Endometrial microvascular endothelial cells (primary cell): ENCODE data around the gene KDM2A. TPM values are rescaled to one million over a fixed set of nuclear protein-coding genes. Genes with fewer than 3 reads are reported as not detected.
"Not testable (repeated sequence)": the region's sequence is repeated elsewhere in the genome, so short reads cannot be mapped to it uniquely, and the experiment has no call there.

Source experiments
- in situ Hi-C: cut with HindIII; loops from 2 replicates; pipeline ENCODE4 v1.10.0; 2017; ENCODE audit warnings: low sequenced_read_pairs, low pct_unique_long_range_greater_than_20kb; ENCODE audit errors: inconsistent ontology term
- total RNA-seq: library from RNA; depleted of rRNA; stranded (reverse); fragments of >200 nt; gene quantifications from one replicate; pipeline ENCODE4 v1.2.3, GENCODE V29; 2015; ENCODE audit errors: inconsistent ontology term

Gene KDM2A
- total RNA-seq, 1 donor from 2014 or later = 39.8 TPM

DNA sequence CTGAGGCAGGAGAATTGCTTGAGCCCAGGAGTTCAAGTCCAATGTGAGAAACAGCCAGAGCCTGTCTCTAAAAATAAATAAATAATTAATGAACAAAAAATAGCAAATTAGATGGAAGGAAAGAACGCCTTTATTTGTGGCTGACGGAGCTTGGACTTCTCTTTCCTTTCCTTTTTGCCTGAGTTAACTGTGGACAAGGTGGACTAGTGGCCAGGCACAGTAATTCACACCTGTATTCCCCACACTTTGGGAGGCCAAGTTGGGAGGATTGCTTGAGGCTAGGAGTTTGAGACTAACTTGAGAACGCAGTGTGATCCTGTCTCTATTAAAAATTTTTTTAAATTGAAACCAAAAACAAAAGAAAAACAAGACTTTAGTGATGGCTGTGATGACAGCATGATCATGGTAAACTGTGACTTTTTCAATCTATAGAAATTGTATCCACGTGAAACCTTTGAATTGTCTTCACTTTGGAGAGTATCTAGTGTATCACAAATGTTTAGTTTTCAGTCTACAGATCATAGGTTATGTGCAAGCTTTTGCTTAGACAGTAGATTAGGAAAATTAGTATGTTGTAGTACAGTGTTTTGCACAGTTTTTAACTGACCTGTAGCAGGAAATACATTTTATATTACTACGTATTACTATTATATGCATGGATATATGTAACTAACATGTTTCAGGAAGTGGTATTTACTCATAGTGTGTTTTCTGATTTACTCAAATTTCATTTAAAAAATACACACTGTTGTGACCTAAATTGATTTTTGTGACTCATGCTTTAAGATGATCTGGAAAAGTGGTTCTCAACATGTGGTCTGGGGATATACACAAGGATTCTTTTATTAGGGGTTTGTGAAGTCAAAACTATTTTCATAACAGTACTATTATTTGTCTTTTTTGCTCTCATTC lies 42.1 kb downstream of the KDM2A start:
- in situ Hi-C loops = no loop called here

DNA sequence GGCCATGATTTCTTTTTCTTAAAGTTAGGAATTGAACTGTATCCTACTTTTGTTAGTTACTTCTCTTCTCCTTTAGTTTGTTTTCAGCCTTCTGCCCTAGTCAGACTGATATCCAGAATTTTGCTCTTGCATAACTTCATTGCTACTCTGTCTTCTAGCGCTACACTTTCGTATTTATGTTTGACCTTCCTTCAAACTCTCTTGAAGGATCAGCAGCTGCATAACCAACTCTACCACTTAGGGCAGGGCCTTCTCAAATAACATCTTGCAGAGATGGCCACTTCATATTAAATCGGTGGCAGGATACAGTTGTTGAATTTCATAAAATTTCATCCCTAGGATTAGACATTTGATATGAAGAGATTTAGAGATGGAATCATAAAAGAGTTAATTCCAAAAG lies 43.9 kb downstream of the KDM2A start:
- in situ Hi-C loops = no loop called here

DNA sequence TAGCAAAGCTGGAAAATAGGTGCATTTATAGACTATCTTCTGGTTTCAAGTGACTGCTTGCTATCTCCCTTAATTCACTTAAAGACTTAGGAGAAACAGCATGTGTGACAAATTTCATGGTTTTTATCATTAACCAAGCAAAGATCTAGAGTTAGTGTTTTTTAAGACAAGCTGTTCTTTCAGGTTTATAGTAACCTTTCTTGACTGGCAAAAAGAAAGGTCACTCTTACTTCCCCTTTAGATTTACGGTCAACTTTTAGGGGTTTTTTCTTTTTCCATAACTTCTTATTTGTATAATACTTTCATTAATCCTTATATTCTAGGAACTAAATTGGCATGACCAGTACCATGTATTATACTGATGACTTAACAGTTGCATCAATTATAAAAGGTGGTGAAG lies 46.6 kb downstream of the KDM2A start:
- in situ Hi-C loops = no loop called here

DNA sequence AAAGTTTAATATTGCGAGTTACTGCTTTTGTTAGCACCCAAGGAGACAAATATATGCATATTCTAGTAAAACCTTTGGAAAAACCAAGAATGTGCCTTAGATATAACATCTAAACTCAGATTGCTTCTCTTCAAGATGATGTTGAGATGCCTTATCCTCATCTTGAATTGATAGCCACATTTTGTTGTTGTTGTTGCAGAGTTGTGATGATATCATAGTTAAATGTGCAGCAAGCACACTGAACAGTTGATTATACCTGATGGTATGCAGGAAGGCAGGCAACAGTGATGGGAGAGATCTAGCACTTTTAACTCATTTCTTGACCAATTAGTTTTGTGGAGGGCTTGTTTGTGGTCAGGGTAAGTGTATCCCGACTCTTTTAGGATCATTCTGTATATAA lies 48.0 kb downstream of the KDM2A start:
- in situ Hi-C loops = no loop called here

DNA sequence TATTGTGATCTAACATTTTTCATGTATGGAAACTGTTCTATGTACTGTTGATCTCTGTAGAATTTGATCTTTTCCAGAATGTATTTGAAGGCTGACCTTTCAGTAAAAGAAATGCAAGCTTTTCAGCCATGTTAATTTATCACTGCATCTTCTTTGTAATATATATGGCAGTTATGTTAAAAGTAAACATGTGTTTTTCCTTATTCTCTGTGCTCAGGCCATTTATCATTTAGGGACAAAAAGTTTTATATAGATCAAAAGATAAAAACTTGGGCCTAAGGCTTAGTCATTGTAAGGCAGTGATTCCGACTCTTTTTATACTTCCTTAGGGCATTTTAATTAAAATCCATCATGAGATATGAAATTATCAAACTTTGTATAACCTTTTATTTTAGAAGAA lies 48.7 kb downstream of the KDM2A start:
- in situ Hi-C loops = no loop called here

DNA sequence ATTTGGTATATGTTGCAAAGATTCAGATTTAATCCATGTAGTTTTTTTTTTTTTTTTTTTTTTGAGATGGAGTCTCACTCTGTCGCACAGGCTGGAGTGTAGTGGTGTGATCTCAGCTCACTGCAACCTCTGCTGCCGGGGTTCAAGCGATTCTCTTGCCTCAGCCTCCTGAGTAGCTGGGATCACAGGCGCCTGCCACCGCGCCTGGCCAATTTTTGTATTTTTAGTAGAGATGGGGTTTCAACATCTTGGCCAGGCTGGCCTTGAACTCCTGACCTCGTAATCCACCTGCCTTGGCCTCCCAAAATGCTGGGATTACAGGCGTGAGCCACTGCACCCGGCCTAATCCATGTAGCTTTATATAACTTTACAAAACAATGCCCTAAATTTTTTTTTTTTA lies 49.8 kb downstream of the KDM2A start:
- in situ Hi-C loops = not testable (repeated sequence)

DNA sequence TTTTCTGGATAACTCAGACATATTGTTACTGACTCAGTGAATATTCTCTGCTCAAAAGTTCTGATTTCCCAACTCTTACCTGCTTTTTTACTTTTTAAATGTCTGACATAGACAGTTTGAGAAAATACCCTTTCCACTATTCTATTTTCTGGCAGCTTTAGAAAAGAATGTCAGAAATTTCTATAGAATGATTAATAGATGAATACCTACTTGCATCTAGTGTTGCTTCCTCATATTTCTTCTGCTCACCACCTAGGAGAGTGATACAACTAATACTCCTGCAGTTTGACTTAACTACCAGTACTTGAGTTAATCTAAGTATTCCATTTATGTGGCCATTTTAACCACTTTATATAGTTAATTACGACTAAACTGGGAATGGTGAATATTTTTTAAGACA lies 55.2 kb downstream of the KDM2A start:
- in situ Hi-C loops = no loop called here

DNA sequence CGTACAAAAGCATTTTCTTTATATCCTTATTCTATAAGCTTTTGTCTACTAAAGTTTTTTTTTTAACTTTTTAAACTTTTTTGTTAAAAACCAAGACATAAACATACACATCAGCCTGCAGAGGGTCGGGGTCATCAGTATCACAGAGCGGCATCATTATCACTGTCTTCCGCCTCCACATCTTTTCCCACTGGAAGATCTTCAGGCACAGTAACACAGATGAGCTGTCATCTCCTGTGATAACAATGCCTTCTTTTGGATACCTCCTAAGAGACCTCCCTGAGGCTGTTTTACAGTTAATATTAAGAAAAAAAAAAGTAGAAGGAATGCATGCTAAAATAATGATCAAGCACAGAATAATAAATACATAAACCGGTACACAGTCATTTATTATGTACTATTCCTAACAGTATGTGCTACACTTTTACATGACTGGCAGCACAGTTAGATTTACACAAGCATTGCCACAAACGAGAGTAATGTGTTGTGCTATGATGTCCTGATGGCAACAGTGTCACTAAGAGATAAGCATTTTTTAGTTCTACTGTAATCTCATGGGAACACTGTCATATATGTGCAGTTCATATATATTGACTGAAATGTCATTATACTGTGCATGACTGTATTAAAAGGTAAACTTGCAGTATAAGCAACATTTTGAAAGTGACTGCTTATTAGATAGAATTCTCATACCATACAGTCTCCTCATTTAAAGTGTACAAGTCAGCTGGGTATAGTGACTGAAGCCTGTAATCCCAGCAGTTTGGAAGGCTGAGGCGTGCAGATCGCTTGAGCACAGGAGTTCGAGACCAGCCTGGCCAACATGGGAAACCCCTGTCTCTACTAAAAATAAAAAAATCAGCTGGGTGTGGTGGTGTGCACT lies 58.6 kb downstream of the KDM2A start:
- in situ Hi-C loops = no loop called here

DNA sequence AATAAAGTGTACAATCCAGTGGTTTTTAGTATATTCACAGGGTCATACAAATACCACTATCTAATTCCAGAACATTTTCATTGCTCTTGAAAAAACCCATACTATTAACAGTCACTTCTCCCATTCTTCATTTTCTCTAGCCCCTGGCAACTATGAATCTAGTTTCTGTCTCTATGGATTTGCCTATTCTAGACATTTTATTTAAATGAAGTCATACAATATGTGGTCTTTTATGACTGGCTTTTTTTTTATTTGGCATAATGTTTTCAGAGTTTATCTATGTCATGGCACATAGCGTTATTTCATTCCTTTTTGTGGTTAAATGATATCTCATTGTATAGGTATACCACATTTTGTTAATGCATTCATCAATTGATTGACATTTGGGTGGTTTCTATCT lies 59.4 kb downstream of the KDM2A start:
- in situ Hi-C loops = no loop called here

DNA sequence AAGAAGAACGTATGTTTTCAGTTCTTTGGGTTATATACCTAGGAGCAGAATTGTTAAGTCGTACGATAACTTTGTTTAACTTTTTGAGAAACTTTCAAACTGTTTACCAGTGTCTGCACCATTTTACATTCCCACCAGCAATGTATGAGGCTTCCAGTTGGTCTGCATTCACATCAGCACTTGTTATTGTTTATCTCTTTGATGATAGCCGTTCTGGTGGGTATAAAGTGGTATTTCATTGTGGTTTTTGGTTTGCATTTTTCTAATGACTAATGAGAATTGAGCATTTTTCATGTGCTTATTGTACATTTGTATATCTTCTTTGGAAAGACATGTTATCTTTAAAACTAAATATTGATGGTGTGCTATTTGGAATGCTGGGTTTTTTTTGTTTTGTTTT lies 59.8 kb downstream of the KDM2A start:
- in situ Hi-C loops = no loop called here

DNA sequence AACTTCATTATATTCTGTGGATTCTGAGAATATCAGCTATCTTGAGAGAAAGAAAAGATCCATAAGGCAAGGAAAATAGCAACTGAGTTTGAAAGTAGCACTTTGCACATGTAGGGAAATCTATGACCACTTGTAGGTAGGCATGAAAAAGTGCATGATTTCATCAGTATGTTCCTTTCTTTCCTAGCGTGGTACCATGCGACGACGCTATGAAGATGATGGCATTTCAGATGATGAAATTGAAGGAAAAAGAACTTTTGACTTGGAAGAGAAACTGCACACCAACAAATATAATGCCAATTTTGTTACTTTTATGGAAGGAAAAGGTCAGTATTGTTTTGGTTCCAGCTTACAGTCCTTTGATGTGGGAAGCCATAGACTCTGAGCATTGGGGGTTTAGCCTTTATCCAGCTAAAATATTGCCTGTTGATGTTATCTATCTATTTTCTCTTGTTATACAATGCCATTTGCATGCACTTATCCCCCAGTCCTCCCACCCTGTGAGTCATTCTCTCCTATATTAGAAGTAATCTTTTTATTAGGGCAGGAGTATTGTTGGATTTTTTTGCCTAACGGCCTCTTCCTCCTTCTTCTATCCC lies 60.9 kb downstream of the KDM2A start:
- in situ Hi-C loops = no loop called here

DNA sequence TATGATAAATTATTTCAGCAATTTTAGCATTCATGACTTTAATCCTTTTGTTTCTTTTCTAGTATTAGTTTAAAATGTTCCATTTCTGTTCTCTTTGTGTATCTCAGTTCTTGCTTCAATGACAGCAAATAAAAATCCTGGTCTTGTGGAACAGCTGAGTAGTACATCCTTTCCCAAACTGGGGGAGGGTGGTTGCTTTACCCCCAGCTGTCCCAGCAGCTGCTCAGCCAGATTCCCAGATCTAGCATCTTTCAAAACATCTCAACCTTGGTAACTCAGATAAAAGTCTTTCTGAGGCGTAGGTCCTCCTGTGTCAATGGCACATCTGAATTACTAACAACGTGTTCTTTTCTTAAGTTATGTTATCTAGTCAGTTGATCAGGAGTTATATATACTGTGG lies 75.0 kb downstream of the KDM2A start:
- in situ Hi-C loops = no loop called here

DNA sequence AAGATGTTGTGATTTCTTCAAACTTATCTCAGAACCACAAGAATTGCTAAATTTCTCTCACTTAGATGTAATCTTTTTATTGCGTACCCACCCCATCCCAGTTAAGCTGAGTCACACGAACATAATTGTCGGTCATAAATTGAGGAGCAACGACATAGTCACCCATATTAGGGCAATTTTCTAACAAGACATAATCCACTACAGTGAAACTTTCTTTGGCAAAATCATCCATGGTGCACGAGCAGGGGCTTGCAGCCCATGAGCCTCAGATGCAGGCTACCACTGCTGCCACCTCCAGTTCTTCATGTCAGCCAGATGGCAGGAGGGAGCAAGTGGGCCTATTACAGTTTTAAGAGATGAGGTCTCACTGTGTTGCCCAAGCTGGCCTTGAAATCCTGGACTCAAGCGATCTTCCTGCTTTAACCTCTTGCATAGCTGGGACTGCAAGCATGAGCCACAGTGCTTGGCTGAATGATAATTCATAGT lies 77.0 kb downstream of the KDM2A start:
- in situ Hi-C loops = no loop called here

DNA sequence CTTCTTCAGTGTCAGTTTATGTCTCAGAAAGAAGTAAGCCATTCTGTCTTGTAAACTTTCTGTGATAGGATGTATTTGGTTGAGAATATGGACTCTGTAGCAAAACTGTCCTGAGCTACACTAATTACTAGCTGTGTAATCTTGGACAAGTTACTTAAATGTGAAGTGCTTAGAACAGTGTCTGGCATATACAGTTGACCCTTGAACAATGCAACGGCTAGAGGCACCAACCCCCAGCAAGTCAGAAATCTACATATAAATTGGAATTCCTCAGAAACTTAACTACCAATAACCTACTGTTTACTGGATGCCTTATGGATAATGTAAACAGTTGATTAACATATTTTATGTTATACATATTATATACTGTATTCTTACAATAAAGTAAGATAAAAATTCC lies 78.5 kb downstream of the KDM2A start:
- in situ Hi-C loops = no loop called here

DNA sequence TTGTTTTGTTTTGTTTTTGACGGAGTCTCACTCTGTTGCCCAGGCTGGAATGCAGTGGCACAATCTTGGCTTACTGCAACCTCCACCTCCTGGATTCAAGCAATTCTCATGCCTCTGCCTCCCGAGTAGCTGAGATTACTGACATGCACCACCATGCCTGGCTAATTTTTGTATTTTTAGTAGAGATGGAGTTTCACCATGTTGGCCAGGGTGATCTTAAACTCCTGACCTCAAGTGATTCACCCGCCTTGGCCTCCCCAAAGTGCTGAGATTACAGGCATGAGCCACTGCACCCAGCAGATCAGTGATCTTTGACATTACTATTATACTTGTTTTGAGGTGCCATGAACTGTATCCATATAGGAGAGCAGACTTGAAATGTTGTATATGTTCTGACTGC lies 79.7 kb downstream of the KDM2A start:
- in situ Hi-C loops = not testable (repeated sequence)

DNA sequence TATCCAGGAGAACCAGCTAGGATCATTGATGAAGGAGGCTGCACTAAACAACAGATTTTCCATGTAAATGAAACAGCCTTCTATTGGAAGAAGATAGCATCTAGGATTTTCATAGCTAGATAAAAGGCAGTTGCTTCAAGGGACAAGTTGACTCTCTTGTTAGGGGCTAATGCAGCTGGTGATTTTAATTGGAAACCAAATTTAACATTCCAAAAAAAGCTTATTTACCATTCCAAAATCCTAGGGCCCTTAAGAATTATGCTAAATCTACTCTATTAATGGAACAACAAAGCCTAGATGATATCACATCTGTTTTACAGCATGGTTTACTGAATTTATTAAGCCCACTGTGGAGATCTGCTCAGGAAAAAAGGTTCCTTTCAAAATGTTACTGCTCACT lies 80.7 kb downstream of the KDM2A start:
- in situ Hi-C loops = no loop called here

DNA sequence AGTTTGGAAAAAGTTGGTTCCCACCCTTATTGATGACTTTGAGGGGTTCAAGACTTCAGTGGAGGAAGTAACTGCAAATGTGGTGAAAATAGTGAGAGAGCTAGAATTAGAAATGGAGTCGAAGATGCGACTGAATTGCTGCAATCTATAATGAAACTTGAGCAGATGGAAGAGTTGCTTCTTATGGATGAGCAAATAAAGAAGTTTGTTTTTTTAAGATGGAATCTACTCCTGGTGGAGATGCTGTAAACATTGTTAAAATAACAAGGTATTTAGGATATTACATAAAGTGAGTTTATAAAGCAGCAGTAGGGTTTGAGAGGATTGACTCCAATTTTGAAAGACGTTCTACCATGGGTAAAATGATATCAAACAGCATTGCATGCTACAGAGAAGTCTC lies 83.0 kb downstream of the KDM2A start:
- in situ Hi-C loops = no loop called here

DNA sequence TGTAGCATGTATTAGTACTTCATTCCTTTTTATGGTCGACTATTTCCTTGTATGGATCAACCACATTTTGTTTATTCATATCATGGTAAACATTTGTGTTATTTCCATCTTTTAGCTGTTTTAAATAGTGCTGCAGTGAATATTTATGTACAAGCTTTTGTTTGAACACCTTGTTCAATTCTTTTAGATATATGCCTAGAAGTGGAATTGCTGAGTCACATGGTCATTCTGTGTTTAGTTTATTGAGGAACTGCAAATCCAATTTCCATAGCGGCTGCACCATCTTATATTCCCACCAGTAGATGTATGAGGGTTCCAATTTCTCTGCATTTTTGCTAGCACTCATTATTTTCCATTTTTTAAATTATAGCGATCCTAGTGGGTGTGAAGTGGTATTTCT lies 85.8 kb downstream of the KDM2A start:
- in situ Hi-C loops = no loop called here

DNA sequence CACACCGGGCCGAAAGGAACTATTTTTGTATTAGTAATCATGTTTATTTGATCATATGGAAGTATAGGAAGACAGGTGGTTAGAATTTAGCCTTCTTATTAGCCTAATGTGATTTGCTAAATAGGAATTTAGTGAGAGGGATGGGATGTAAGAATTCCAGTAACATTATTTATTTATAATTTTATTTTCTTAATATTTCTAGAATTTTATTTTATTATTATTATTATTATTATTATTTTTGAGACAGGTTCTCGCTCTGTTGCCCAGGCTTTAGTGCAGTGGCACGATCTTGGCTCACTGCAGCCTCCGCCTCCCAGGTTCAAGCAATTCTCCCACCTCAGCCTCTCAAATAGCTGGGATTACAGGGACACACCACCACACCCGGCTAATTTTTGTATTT lies 90.2 kb downstream of the KDM2A start:
- in situ Hi-C loops = not testable (repeated sequence)
